ENCODE results near the gene SCAF4.
A peak's percentile ranks its signal among the peaks of the same experiment; 100 is the strongest.

The SCAF4 gene

DNA sequence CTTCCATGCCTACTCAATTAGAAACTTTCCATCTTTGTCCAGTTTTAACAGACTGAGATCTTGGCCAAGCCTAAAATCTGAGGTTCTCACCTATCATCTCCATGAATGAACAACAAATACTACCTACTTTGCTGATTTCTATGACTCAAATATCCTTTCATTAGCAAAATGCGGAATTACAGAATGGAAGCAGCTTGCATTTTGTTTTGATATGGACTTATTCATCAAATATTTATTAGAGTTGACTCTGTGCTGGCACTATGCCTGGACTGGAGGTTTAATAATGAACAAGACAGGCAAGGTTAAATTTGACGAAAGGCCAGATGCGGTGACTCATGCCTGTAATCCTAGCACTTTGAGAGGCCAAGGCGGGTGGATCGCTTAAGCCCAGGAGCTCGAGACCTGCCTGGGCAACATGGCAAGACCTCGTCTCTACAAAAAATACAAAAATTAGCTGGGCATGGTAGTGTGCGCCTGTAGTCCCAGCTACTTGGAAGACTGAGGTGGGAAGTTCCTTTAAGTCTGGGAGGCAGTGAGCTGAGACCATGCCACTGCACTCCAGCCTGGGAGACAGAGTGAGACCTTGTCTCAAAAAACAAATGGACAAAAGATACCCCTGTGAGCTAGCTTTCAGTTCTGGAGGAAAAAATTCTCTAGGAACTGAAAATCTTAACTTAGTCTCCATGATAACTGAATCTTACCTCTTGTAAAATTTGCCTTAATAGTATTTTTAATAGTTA lies 101.8 kb downstream of the SCAF4 start:
- peak; percentile 76 for DNase-seq

- no peak for DNase-seq
Observed at GRCh38 chr21:31624961-31625491, 106.9 kb downstream of the SCAF4 start.

DNA sequence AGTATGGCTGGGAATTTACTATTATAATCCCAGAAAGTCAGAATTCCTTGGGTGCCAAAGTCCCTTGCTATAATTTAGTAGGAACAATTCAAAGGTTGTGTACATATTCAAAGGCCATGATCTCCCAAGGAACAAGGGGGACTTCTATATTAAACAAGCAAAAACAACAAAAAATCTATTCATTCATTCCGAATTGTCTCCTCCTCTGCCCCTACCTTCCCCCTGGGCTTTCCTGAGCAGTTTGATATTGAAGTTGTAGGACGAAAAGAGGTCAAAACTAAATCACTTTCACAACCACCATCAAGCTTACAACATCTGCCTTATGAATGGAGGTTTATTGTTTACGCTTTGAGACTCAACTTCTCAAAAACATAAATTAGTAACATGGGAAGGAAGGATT lies 107.7 kb downstream of the SCAF4 start:
- no peak for DNase-seq

- DNase-seq: no peak
Observed at GRCh38 chr21:31623664-31624063, 108.3 kb downstream of the SCAF4 start.

- no peak for DNase-seq
Observed at GRCh38 chr21:31622397-31622796, 109.5 kb downstream of the SCAF4 start.
